ENCODE data around the gene BET1L. TPM values are rescaled to one million over a fixed set of nuclear protein-coding genes. Genes with fewer than 3 reads are reported as not detected.
"Not testable (repeated sequence)": the region's sequence is repeated elsewhere in the genome, so short reads cannot be mapped to it uniquely, and the experiment has no call there.

Gene BET1L
- total RNA-seq, 2 donors from 2014 or later, result 64.6 to 76.8 TPM

- Mint-ChIP-seq H3K36me3 (ENCODE audit: insufficient read depth in 2 of 2) (peaks cover 9 to 11% of the 10 kb centered on the region in 2 donors), H3K9me3 (no peaks in the 10 kb centered on the region), H3K27me3 (ENCODE audit: low read depth) (no peaks in the 10 kb centered on the region), H3K4me1 (ENCODE audit: low read depth) (peaks cover 43% of the 10 kb centered on the region), H3K27ac (peak overlapping the region; percentile 22), H3K4me3 (no peak overlapping the region)
- ATAC-seq (replicated peaks in 1 of 2) (no peak), DNase-seq (no peak)
Measured at GRCh38 chr11:203945-204586, 3.1 kb downstream of the BET1L start.

DNA sequence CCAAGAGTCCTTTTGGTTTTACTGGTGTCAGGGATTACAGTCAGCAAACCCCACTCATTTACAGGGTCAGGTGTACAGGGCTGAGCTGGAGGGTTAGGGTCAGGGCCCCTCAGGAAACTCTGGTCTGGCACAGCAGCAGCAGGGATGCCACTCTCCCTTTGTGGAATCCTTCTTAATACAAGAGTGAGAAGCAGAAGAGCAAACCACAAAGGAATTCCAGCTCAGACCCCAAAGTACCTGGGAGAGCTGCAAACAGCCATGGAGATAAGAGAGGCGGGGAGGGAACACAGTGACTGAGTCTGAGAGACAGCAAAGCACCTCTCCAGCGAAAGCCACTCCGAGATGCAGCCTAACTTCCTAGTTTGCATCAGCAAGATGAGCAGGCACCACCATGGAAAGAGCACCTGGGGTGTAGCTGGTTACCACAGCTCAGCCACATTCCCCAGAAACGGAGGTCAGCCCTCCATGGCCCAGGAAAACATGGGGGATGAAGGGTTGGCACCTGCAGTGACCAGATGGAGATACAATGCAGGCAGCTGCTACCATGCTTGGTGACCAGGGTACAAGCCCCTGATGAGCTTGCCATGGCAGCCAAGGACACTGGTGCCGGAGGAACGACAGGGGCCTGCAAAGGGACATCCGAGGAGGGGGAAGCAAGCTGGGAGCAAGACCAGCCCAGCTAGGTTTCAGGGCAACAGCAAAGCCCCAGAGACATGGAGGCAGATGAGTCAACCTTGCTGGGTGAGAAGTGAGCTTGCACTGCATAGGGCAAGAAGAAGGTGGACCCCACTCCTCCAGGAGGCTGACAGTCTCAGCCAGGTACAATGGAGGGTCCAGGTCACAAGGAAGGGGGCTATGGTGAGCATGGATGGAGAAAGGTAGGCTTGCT lies 3.9 kb downstream of the BET1L start:
- H3K36me3 Mint-ChIP-seq (ENCODE audit: insufficient read depth in 2 of 2), result peaks cover 8 to 9% of the 10 kb centered on the region in 2 donors
- DNase-seq, result no peak
- no peak for ATAC-seq (replicated peaks in 1 of 2)
- H3K27ac Mint-ChIP-seq, result peak overlapping the region; percentile 80
- H3K4me3 Mint-ChIP-seq, result peak overlapping the region; percentile 64 to 72
- H3K4me1 Mint-ChIP-seq (ENCODE audit: low read depth), result peaks cover 43% of the 10 kb centered on the region
- H3K27me3 Mint-ChIP-seq (ENCODE audit: low read depth), result no peaks in the 10 kb centered on the region
- H3K9me3 Mint-ChIP-seq, result no peaks in the 10 kb centered on the region

DNA sequence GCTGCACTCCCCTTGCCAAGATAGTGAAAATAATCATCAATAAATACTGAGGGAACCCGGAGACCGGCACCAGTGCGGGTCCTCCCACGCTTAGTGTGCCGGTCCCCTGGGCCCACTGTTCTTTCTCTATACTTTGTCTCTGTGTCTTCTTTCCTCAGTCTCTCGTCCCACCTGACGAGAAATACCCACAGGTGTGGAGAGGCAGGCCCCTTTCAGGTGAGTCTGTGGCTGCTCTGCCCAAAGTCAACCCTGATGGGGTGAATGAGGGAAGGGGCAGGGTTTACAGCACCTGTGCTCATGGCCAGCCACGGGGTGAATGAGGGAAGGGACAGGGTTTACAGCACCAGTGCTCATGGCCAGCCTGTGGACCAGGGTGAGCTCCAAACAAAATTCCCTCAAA lies 4.7 kb downstream of the BET1L start:
- H3K36me3 Mint-ChIP-seq (ENCODE audit: insufficient read depth in 2 of 2), result peaks cover 3 to 6% of the 10 kb centered on the region in 2 donors
- H3K9me3 Mint-ChIP-seq, result no peaks in the 10 kb centered on the region
- H3K4me3 Mint-ChIP-seq, result peak overlapping the region; percentile 64 to 72
- no peaks in the 10 kb centered on the region for H3K27me3 Mint-ChIP-seq (ENCODE audit: low read depth)
- H3K4me1 Mint-ChIP-seq (ENCODE audit: low read depth), result peaks cover 43% of the 10 kb centered on the region
- DNase-seq (no peak), ATAC-seq (replicated peaks in 1 of 2) (no peak)
- H3K27ac Mint-ChIP-seq, result peak overlapping the region; percentile 80

- Mint-ChIP-seq H3K9me3 (no peaks in the 10 kb centered on the region), H3K27me3 (ENCODE audit: low read depth) (no peaks in the 10 kb centered on the region), H3K27ac (peak overlapping the region; percentile 80), H3K4me1 (ENCODE audit: low read depth) (peaks cover 43% of the 10 kb centered on the region), H3K4me3 (peak overlapping the region; percentile 64 to 72), H3K36me3 (ENCODE audit: insufficient read depth in 2 of 2) (peaks cover 3% of the 10 kb centered on the region in 2 donors)
- DNase-seq (no peak), ATAC-seq (replicated peaks in 1 of 2) (no peak)
Measured at GRCh38 chr11:201966-202365, 5.2 kb downstream of the BET1L start.

GRCh38 chr11:200224-201003 lies 6.8 kb downstream of the BET1L start:
- Mint-ChIP-seq H3K4me1 (ENCODE audit: low read depth) (peaks cover 32% of the 10 kb centered on the region), H3K27ac (no peak overlapping the region), H3K9me3 (no peaks in the 10 kb centered on the region), H3K4me3 (no peak overlapping the region), H3K36me3 (ENCODE audit: insufficient read depth in 2 of 2) (peaks cover 2% of the 10 kb centered on the region in 2 donors), H3K27me3 (ENCODE audit: low read depth) (no peaks in the 10 kb centered on the region)
- ATAC-seq (replicated peaks in 1 of 2) (no peak), DNase-seq (no peak)

DNA sequence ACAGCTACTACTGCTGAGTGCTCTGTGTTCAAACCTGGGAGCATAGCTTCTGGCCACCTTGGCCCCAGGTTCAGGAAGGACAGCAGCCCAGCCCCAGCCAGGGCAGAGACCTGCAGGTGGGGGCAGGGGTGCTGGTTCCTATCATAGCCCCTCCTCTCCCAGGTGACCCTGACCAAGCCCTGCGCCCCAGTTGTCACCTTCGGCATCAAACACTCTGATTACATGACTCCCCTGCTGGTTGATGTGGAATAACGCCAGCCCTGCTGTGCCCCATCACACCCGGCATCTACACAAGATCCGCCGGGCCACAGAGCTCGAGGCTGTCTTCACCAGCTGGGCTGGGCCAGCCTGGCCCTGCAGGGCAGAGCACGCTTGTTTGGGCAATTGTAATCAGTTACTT lies 7.4 kb downstream of the BET1L start:
- Mint-ChIP-seq H3K4me3 (no peak overlapping the region), H3K36me3 (ENCODE audit: insufficient read depth in 2 of 2) (peaks cover 2% of the 10 kb centered on the region in 2 donors), H3K27me3 (ENCODE audit: low read depth) (no peaks in the 10 kb centered on the region), H3K4me1 (ENCODE audit: low read depth) (peaks cover 32% of the 10 kb centered on the region), H3K27ac (no peak overlapping the region), H3K9me3 (no peaks in the 10 kb centered on the region)
- ATAC-seq (replicated peaks in 1 of 2) (no peak), DNase-seq (no peak)

DNA sequence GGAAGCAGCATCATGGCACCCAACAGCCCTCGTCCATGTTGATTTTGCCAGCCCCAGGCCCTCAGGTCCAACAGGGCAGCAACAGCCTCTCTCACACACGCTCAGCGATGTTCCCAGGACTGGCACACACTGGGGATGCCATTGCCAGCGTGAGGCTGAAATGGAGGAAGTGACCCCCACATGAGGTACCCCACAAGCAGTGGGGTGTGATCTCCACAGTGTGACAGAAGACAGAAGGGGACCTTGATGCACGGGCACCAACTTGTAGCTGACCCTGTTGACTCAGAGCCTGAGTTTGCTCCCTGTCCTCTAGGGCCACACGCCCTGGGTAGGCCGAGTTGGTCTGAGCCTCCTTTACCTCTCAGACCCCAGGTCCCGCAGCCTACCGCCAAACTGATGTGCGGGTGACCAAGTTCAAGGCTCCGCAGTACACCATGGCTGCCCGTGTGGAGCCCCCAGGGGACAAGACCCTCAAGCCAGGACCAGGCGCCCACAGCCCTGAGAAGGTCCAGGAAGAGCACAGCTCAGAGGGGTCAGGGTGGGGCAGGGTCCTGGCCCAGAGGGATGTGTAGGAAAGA lies 8.1 kb downstream of the BET1L start:
- DNase-seq (no peak), ATAC-seq (replicated peaks in 1 of 2) (no peak)
- Mint-ChIP-seq H3K4me1 (ENCODE audit: low read depth) (peaks cover 31% of the 10 kb centered on the region), H3K27ac (no peak overlapping the region), H3K27me3 (ENCODE audit: low read depth) (no peaks in the 10 kb centered on the region), H3K4me3 (no peak overlapping the region), H3K9me3 (no peaks in the 10 kb centered on the region), H3K36me3 (ENCODE audit: insufficient read depth in 2 of 2) (peaks cover 2% of the 10 kb centered on the region in 2 donors)

DNA sequence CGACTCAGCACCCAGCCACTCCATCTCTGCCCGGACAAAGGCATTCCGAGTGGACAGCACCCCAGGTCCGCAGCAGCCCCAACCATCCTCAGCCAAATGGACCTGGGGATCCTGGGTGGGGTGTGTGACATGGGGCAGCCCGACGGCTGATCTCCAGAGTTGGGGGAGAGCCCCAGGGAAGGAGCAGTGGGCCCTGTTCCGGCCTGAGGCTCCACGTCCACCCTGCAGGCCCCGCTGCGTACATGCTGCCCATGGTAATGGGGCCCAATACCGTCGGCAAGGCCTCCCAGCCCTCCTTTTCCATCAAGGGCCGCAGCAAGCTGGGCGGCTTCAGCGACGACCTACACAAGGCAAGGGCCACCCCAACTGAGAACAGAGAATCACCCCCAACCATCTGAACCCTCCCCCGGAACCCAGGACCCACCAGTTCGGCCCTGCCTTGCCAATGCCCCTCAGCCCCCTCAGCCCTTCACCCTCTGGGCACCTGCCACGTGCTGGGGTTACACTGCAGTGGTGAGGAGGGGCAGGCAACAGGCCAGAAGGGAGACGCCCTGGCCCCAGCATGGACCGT lies 8.9 kb downstream of the BET1L start:
- Mint-ChIP-seq H3K27ac (peak overlapping the region; percentile 12), H3K36me3 (ENCODE audit: insufficient read depth in 2 of 2) (no peaks in the 10 kb centered on the region), H3K9me3 (no peaks in the 10 kb centered on the region), H3K4me1 (ENCODE audit: low read depth) (peaks cover 23% of the 10 kb centered on the region), H3K4me3 (no peak overlapping the region), H3K27me3 (ENCODE audit: low read depth) (no peaks in the 10 kb centered on the region)
- ATAC-seq (replicated peaks in 1 of 2) (no peak), DNase-seq (no peak)

GRCh38 chr11:197741-198235 lies 9.4 kb downstream of the BET1L start:
- Mint-ChIP-seq H3K27ac (peak overlapping the region; percentile 12), H3K36me3 (ENCODE audit: insufficient read depth in 2 of 2) (no peaks in the 10 kb centered on the region), H3K9me3 (no peaks in the 10 kb centered on the region), H3K4me3 (no peak overlapping the region), H3K4me1 (ENCODE audit: low read depth) (peaks cover 18% of the 10 kb centered on the region), H3K27me3 (ENCODE audit: low read depth) (no peaks in the 10 kb centered on the region)
- ATAC-seq (replicated peaks in 1 of 2) (no peak), DNase-seq (no peak)

DNA sequence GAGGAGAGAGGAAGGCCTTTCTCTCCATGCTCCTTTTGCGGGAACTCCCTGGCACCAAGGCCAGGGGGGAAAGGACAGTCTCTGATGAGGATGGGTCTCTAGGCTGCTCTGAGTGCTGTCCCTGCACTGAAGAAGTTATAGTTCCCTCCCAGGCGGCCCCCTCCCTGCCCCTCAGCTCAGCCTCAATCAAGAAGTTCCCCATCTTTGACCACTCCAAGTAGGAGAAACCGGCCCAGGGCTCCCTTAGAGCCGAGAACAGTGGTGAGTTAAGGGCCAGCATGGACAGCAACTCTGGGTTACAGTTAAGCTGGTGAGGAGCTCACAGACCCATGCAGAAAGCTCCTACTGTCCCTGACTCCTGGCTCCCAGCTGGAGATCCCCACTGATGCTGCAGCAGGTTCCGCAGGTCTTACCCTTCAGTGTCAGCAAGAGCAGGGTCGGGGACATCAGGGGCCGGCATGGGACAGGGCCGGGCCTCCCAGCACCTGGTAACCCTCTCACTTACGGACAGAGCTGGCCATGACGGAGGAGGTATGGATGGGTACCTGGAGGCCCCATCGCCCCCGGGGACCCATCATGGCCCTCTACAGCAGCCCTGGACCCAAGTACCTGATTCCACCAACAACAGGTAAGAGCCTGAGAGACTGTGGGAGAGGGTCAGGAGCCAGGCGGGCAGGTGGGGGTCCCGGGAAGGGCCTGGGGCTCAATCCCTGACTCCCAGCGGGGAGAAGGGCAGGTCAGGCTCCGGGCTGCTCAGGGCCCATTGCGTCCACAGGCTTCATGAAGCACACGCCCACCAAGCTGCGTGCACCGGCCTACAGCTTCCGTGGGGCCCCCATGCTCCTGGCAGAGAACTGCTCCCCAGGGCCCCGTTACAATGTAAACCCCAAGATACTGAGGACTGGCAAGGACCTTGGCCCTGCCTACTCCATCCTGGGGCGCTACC lies 10.1 kb downstream of the BET1L start:
- no peak for ATAC-seq (replicated peaks in 1 of 2)
- H3K4me1 Mint-ChIP-seq (ENCODE audit: low read depth), result peaks cover 14% of the 10 kb centered on the region
- no peaks in the 10 kb centered on the region for H3K9me3 Mint-ChIP-seq
- DNase-seq, result no peak
- H3K36me3 Mint-ChIP-seq (ENCODE audit: insufficient read depth in 2 of 2), result no peaks in the 10 kb centered on the region
- H3K4me3 Mint-ChIP-seq, result no peak overlapping the region
- no peak overlapping the region for H3K27ac Mint-ChIP-seq
- no peaks in the 10 kb centered on the region for H3K27me3 Mint-ChIP-seq (ENCODE audit: low read depth)

DNA sequence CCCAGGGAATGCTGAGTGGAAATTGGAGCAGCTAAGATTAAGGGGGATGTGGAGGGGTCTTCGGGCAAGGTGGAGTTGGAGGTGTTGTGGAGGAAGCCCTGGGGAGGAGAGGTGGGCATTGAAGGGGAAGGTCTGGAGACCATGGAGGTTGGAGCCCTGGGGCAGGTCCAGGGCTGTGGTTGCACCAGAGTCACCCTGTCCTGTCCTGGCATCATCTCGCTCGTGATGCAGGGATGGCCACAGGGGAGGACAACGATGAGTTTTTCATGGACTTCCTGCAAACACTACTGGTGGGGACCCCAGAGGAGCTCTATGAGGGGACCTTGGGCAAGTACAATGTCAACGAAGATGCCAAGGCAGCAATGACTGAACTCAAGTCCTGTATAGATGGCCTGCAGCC lies 13.7 kb downstream of the BET1L start:
- not testable (repeated sequence) for H3K27ac Mint-ChIP-seq

More for the DNA sequence above, 13.7 kb downstream of the BET1L start:
- DNase-seq; H3K9me3 Mint-ChIP-seq; H3K36me3 Mint-ChIP-seq (ENCODE audit: insufficient read depth in 2 of 2); H3K4me3 Mint-ChIP-seq; H3K27me3 Mint-ChIP-seq (ENCODE audit: low read depth); H3K4me1 Mint-ChIP-seq (ENCODE audit: low read depth); ATAC-seq (replicated peaks in 1 of 2): not testable (repeated sequence)

All from activated T-cell treated with anti-CD3 and anti-CD28 coated beads, Interleukin-2, amount 50 U/mL, for 72 hours (primary cell).